Measurements from ENCODE around the gene INPP5K. TPM values are rescaled to one million over a fixed set of nuclear protein-coding genes. Genes with fewer than 3 reads are reported as not detected.

INPP5K gene
- total and polyA plus RNA-seq, 2 donors (not counting 1 experiment from before 2014, with no cell fraction given) = 53.8 to 77.9 TPM

DNA sequence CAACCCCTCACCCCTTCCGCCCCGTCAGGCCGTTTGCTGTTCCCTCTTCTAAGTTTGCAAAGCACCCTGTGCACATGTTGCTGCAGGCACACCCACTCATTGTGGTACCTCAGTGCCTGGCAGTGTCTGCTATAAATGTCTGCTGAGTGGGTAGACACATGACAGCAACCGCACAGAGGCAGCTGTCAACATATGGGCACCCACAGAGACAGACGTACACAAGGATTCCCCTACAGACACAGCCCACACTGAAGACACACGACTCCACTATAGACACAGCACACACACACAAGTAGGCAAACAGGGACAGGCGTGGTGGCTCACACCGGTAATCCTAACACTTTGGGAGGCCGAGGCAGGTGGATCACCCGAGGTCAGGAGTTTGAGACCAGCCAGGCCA lies 42.6 kb downstream of the INPP5K start:
- Mint-ChIP-seq H3K9me3 (ENCODE audit: insufficient read depth) (no peaks in the 10 kb centered on the region), H3K4me1 (peaks cover 42% of the 10 kb centered on the region), H3K27ac (peak overlapping the region; percentile 77), H3K27me3 (no peaks in the 10 kb centered on the region), H3K4me3 (peak overlapping the region; percentile 72)
- Histone ChIP-seq H3K4me2 (replicated peaks; ENCODE audit: low read depth, low read length, poor library complexity, severe bottlenecking) (peak overlapping the region; percentile 78), H3K9me3 (ENCODE audit: control extremely low read depth in 1 of 3, control insufficient read depth in 2 of 3, insufficient read depth in 1 of 3, low read length in 2 of 3) (no peaks in the 10 kb centered on the region), H3K4me3 (ENCODE audit: control extremely low read depth in 1 of 5, extremely low read depth in 1 of 5, insufficient read depth in 1 of 5, low read depth in 2 of 5, low read length in 4 of 5) (no peak overlapping the region), H4K20me1 (ENCODE audit: control insufficient read depth, insufficient read depth, low read length, poor library complexity, severe bottlenecking) (peaks cover 58% of the 10 kb centered on the region), H3K36me3 (replicated peaks in 1 of 2; ENCODE audit: control extremely low read depth in 1 of 2, control insufficient read depth in 1 of 2, extremely low read depth in 1 of 2, insufficient read depth in 2 of 2, low read length in 1 of 2) (peaks cover 0 to 44% of the 10 kb centered on the region in 2 experiments), H3K79me2 (ENCODE audit: control insufficient read depth, insufficient read depth, low read length) (peaks cover 17% of the 10 kb centered on the region), H3K4me1 (ENCODE audit: control insufficient read depth in 2 of 2, insufficient read depth in 2 of 2, low read length in 2 of 2) (peaks cover 36 to 66% of the 10 kb centered on the region in 2 donors), H3K9ac (ENCODE audit: low read length) (no peak overlapping the region), H2AFZ (ENCODE audit: insufficient read depth, low read depth, low read length, poor library complexity, severe bottlenecking) (no peak overlapping the region), H3K27me3 (replicated peaks in 1 of 4; ENCODE audit: control extremely low read depth in 1 of 4, control insufficient read depth in 3 of 4, insufficient read depth in 4 of 4, low read length in 3 of 4) (no peaks in the 10 kb centered on the region), H3K27ac (ENCODE audit: low read length in 2 of 2) (peak overlapping the region in 1 of 2 donors; percentile 81)
- peak; percentile 68 for ATAC-seq (ENCODE audit: low read depth)
- intact Hi-C loops (cut with micrococcal nuclease) = loop anchor here (1.0 to 5.0 kb wide), 4 partner anchors 11 to 107 kb away; no protein-coding TSS in a partner anchor
- ChIA-PET POLR2A (interaction anchor here (0.5 to 2.4 kb wide), 9 partner anchors 8 to 242 kb away, joined by 3 to 24 read pairs (median 8); partner anchors contain the start of gene INPP5K), CTCF (interaction anchor here (0.7 to 3.9 kb wide), 5 partner anchors 10 to 282 kb away, joined by 3 to 23 read pairs (median 6); partner anchors contain the start of gene INPP5K)
- peak; percentile 81 for DNase-seq
- 31% methylated on average over 9 of the region's 10 CpGs for WGBS (ENCODE audit: insufficient coverage)
- TF ChIP-seq EZH2 (IDR thresholded peaks at IDR 0.05; ENCODE audit: borderline replicate concordance, insufficient read depth, low read depth, low read length, poor library complexity, severe bottlenecking) = no peak
- TF ChIP-seq, protein P1, sequence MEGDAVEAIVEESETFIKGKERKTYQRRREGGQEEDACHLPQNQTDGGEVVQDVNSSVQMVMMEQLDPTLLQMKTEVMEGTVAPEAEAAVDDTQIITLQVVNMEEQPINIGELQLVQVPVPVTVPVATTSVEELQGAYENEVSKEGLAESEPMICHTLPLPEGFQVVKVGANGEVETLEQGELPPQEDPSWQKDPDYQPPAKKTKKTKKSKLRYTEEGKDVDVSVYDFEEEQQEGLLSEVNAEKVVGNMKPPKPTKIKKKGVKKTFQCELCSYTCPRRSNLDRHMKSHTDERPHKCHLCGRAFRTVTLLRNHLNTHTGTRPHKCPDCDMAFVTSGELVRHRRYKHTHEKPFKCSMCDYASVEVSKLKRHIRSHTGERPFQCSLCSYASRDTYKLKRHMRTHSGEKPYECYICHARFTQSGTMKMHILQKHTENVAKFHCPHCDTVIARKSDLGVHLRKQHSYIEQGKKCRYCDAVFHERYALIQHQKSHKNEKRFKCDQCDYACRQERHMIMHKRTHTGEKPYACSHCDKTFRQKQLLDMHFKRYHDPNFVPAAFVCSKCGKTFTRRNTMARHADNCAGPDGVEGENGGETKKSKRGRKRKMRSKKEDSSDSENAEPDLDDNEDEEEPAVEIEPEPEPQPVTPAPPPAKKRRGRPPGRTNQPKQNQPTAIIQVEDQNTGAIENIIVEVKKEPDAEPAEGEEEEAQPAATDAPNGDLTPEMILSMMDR (IDR thresholded peaks at IDR 0.05) = no peak

DNA sequence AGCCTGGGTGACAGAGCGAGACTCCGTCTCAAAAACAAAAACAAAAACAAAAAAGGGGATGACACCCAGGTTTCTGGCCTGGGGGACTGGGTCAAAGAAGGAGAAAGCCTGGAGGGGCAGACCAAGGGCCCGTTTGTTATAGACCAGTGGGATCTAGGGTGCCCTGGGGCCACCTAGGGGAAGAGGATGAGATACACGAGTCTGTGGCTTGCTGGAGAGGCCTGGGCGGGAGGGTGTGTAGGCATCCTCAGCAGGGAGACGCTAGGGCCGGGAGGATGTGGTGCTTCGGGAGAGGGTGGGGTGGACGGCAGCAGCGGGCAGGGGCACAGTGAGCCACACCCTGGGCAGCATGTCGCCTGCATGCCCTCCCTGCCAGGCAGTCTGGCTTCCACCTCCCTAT lies 43.2 kb downstream of the INPP5K start:
- WGBS (ENCODE audit: insufficient coverage) = 59% methylated on average over 9 of the region's 11 CpGs
- TF ChIP-seq EZH2 (IDR thresholded peaks at IDR 0.05; ENCODE audit: borderline replicate concordance, insufficient read depth, low read depth, low read length, poor library complexity, severe bottlenecking) = no peak
- TF ChIP-seq, protein P1 (IDR thresholded peaks at IDR 0.05) = no peak
- Histone ChIP-seq H3K79me2 (ENCODE audit: control insufficient read depth, insufficient read depth, low read length) (peaks cover 17% of the 10 kb centered on the region), H3K4me3 (ENCODE audit: control extremely low read depth in 1 of 5, extremely low read depth in 1 of 5, insufficient read depth in 1 of 5, low read depth in 2 of 5, low read length in 4 of 5) (no peak overlapping the region), H3K27me3 (replicated peaks in 1 of 4; ENCODE audit: control extremely low read depth in 1 of 4, control insufficient read depth in 3 of 4, insufficient read depth in 4 of 4, low read length in 3 of 4) (no peaks in the 10 kb centered on the region), H4K20me1 (ENCODE audit: control insufficient read depth, insufficient read depth, low read length, poor library complexity, severe bottlenecking) (peaks cover 60% of the 10 kb centered on the region), H3K4me2 (replicated peaks; ENCODE audit: low read depth, low read length, poor library complexity, severe bottlenecking) (peak overlapping the region; percentile 78), H3K9me3 (ENCODE audit: control extremely low read depth in 1 of 3, control insufficient read depth in 2 of 3, insufficient read depth in 1 of 3, low read length in 2 of 3) (no peaks in the 10 kb centered on the region), H3K9ac (ENCODE audit: low read length) (no peak overlapping the region), H2AFZ (ENCODE audit: insufficient read depth, low read depth, low read length, poor library complexity, severe bottlenecking) (no peak overlapping the region), H3K4me1 (ENCODE audit: control insufficient read depth in 2 of 2, insufficient read depth in 2 of 2, low read length in 2 of 2) (peaks cover 36 to 66% of the 10 kb centered on the region in 2 donors), H3K36me3 (replicated peaks in 1 of 2; ENCODE audit: control extremely low read depth in 1 of 2, control insufficient read depth in 1 of 2, extremely low read depth in 1 of 2, insufficient read depth in 2 of 2, low read length in 1 of 2) (peaks cover 0 to 44% of the 10 kb centered on the region in 2 experiments), H3K27ac (ENCODE audit: low read length in 2 of 2) (no peak overlapping the region)
- no peaks in the 10 kb centered on the region for H3K27me3 Mint-ChIP-seq
- no peak for ATAC-seq (ENCODE audit: low read depth)
- no peak for DNase-seq
- ChIA-PET CTCF (interaction anchor here (0.5 to 3.9 kb wide), 2 partner anchors 107 to 216 kb away, joined by 3 to 23 read pairs; no protein-coding TSS in a partner anchor), POLR2A (interaction anchor here (0.6 to 1.3 kb wide), 3 partner anchors 13 to 17 kb away, joined by 3 to 5 read pairs (median 4); no protein-coding TSS in a partner anchor)
- H3K4me3 Mint-ChIP-seq = no peak overlapping the region
- no peaks in the 10 kb centered on the region for H3K9me3 Mint-ChIP-seq (ENCODE audit: insufficient read depth)
- H3K27ac Mint-ChIP-seq = peak overlapping the region; percentile 77
- intact Hi-C loops (cut with micrococcal nuclease) = loop anchor here (5.0 kb wide), 1 partner anchor 106 kb away; no protein-coding TSS in a partner anchor
- peaks cover 42% of the 10 kb centered on the region for H3K4me1 Mint-ChIP-seq

Data from B cell (primary cell).